Measurements from ENCODE around the gene AUH. TPM values are rescaled to one million over a fixed set of nuclear protein-coding genes. Genes with fewer than 3 reads are reported as not detected.

Gene AUH
- total RNA-seq, 2 donors from 2014 or later = 58.0 to 76.1 TPM

GRCh38 chr9:91310037-91310436, 51.7 kb downstream of the AUH start:
- no peak for DNase-seq (ENCODE audit: low spot score)
- H3K36me3 ChIP-seq = no peaks in the 10 kb centered on the region
- no peaks in the 10 kb centered on the region for H3K27me3 ChIP-seq (replicated peaks; ENCODE audit: insufficient read depth)
- no peak for TF ChIP-seq POLR2AphosphoS5 (IDR thresholded peaks at IDR 0.05)
- TF ChIP-seq CTCF (IDR thresholded peaks at IDR 0.05) = no peak
- TF ChIP-seq POLR2A (IDR thresholded peaks at IDR 0.05) = no peak
- intact Hi-C loops (cut with DNase I) = no loop called here
- no peak overlapping the region for H3K4me3 ChIP-seq
- H3K9me3 ChIP-seq = no peaks in the 10 kb centered on the region
- H3K4me1 ChIP-seq (replicated peaks) = peaks cover 6% of the 10 kb centered on the region
- H3K27ac ChIP-seq = no peak overlapping the region
- 93% methylated on average over 2 of the region's 2 CpGs for WGBS

- Histone ChIP-seq H3K27me3 (replicated peaks; ENCODE audit: insufficient read depth) (no peaks in the 10 kb centered on the region), H3K36me3 (no peaks in the 10 kb centered on the region), H3K27ac (no peak overlapping the region), H3K9me3 (no peaks in the 10 kb centered on the region), H3K4me1 (replicated peaks) (peaks cover 6% of the 10 kb centered on the region), H3K4me3 (no peak overlapping the region)
- DNase-seq (ENCODE audit: low spot score) = no peak
- intact Hi-C loops (cut with DNase I) = no loop called here
- 74% methylated on average over 2 of the region's 2 CpGs for WGBS
- TF ChIP-seq POLR2AphosphoS5 (IDR thresholded peaks at IDR 0.05) = no peak
- no peak for TF ChIP-seq POLR2A (IDR thresholded peaks at IDR 0.05)
- no peak for TF ChIP-seq CTCF (IDR thresholded peaks at IDR 0.05)
Observed at GRCh38 chr9:91308191-91308590, 53.5 kb downstream of the AUH start.

- peaks cover 1% of the 10 kb centered on the region for H3K4me1 ChIP-seq (replicated peaks)
- no peak overlapping the region for H3K27ac ChIP-seq
- no peaks in the 10 kb centered on the region for H3K27me3 ChIP-seq (replicated peaks; ENCODE audit: insufficient read depth)
- H3K4me3 ChIP-seq = no peak overlapping the region
- no peak for TF ChIP-seq CTCF (IDR thresholded peaks at IDR 0.05)
- no peak for TF ChIP-seq POLR2A (IDR thresholded peaks at IDR 0.05)
- TF ChIP-seq POLR2AphosphoS5 (IDR thresholded peaks at IDR 0.05) = no peak
- no peak for DNase-seq (ENCODE audit: low spot score)
- intact Hi-C loops (cut with DNase I) = no loop called here
- no peaks in the 10 kb centered on the region for H3K36me3 ChIP-seq
- no peaks in the 10 kb centered on the region for H3K9me3 ChIP-seq
- 86% methylated on average over 5 of the region's 5 CpGs for WGBS
Observed at GRCh38 chr9:91307279-91307678, 54.4 kb downstream of the AUH start.

GRCh38 chr9:91306296-91306630, 55.5 kb downstream of the AUH start:
- H3K4me3 ChIP-seq = no peak overlapping the region
- DNase-seq (ENCODE audit: low spot score) = no peak
- WGBS = 72% methylated on average over 1 of the region's 1 CpG
- TF ChIP-seq POLR2A (IDR thresholded peaks at IDR 0.05) (no peak), POLR2AphosphoS5 (IDR thresholded peaks at IDR 0.05) (no peak), CTCF (IDR thresholded peaks at IDR 0.05) (no peak)
- H3K36me3 ChIP-seq = no peaks in the 10 kb centered on the region
- H3K27ac ChIP-seq = no peak overlapping the region
- no peaks in the 10 kb centered on the region for H3K27me3 ChIP-seq (replicated peaks; ENCODE audit: insufficient read depth)
- H3K4me1 ChIP-seq (replicated peaks) = no peaks in the 10 kb centered on the region
- intact Hi-C loops (cut with DNase I) = no loop called here
- H3K9me3 ChIP-seq = no peaks in the 10 kb centered on the region

GRCh38 chr9:91305596-91306295, 56.0 kb downstream of the AUH start:
- H3K36me3 ChIP-seq = no peaks in the 10 kb centered on the region
- 88% methylated on average over 9 of the region's 9 CpGs for WGBS
- H3K9me3 ChIP-seq = no peaks in the 10 kb centered on the region
- intact Hi-C loops (cut with DNase I) = no loop called here
- H3K4me3 ChIP-seq = no peak overlapping the region
- TF ChIP-seq POLR2AphosphoS5 (IDR thresholded peaks at IDR 0.05) = no peak
- no peak for TF ChIP-seq CTCF (IDR thresholded peaks at IDR 0.05)
- TF ChIP-seq POLR2A (IDR thresholded peaks at IDR 0.05) = no peak
- H3K27me3 ChIP-seq (replicated peaks; ENCODE audit: insufficient read depth) = no peaks in the 10 kb centered on the region
- no peaks in the 10 kb centered on the region for H3K4me1 ChIP-seq (replicated peaks)
- no peak for DNase-seq (ENCODE audit: low spot score)
- no peak overlapping the region for H3K27ac ChIP-seq
